Activated CD4-positive, alpha-beta T cell treated with anti-CD3 and anti-CD28 coated beads, Interleukin-2, amount 50 U/mL, for 4 hours (primary cell): ENCODE measurements around the gene KIAA0319L.
"Not testable (repeated sequence)": the region's sequence is repeated elsewhere in the genome, so short reads cannot be mapped to it uniquely, and the experiment has no call there.

Source experiments
- DNase-seq, 2 experiments: peaks; one replicate each; pipeline ENCODE4 v3.0.0-alpha.2; 2020

The KIAA0319L gene

DNA sequence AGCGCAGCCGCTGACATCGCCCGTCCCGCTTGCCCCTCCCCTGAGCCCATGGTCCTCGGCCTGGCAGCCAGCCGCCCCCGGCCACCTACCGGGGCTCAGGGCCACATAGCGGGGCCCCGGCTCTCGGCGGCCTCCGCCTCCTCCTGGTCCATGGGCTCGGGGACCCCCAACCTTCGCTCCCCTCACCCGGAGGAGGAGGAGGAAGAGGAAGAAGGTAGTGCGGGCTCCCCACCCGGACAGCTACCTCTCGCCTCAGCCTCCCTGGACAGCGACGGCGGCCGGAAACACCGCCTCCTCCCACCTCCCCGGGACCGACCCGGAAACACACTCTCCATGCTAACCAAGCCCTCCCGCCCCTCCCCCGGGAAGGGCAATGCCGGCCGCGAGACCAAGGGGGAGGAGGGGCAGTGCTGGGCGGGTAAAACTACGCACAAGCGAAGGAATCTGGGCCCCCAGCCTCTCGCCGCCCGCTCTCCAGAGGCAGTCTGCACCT is at the start of gene KIAA0319L:
Gene KIAA0319L (minus strand): TSS at position 286 of the 493 bp plus-strand sequence. CDS start 2,912 bp downstream, outside the sequence.
- no peak for DNase-seq

DNA sequence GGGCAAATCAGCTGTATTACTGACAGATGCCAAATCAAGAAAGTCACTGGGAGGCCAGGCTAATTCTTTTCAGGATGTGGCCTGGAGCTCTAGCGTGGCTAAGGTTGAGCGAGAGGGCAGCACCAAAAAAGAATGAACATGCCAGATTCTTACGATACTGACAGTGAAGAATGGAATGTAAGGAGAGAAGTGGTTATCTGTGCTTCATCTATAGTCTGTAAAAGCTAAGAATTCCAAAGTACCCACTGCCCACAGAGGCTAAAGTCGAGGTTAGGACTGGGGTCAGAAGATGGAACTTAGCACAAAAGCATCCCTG is 48.6 kb upstream of the KIAA0319L start:
- no peak for DNase-seq

DNA sequence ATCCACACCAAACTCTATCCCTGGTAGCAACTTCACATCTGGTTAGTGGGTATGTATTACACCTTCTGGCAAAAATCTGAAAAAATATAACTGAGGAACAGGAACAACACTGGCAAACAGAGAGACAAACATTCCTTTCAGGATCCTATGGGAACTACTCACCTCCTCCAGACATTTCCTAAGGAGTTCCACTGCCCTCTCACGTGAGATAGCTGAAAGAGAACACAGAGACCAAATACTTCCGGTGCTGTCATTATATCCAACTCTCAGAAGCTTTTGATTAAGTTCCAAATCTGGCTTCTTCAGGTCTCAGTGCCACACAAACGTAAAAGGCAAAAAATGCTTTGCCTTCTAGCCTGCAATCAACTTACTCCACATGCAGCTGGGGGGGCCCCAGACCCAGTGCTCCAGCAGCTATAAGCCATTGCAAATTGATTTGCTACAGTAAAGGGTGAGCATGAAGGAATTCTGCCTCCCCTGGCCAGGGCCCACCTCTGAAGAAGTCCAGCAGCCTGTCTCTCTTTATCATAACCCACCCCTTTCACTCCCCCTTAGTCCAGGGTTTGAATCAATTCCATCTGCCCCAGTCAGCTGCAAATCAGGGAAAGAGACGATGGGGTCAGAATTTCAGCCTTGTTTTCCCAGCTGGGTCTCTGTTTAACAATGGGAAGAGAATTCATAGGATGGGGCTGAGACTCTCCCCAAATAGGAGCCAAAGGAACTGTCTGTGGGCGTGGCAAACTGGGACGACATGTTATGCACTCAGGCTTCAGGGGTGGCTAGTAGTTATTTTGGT is 48.1 kb upstream of the KIAA0319L start:
- DNase-seq, result no peak

DNA sequence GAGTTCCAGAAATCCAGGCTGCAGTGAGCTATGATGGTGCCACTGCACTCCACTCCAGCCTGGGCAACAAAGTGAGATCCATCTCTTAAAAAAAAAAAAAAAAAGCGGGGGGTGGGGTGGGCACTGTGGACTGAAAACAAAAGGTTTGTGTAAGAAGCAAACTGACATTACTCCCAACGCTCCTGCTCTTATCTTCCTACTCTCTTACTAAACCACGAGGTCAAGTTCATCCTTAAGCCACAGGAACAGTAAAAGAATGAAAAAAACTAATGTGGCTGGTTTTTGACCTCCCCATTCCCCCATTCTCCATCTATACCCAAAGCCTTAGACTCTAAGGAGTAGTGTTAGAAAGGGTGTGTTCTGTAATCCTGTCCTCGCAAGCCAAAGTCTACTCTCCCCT is 46.7 kb upstream of the KIAA0319L start:
- DNase-seq, result no peak

DNA sequence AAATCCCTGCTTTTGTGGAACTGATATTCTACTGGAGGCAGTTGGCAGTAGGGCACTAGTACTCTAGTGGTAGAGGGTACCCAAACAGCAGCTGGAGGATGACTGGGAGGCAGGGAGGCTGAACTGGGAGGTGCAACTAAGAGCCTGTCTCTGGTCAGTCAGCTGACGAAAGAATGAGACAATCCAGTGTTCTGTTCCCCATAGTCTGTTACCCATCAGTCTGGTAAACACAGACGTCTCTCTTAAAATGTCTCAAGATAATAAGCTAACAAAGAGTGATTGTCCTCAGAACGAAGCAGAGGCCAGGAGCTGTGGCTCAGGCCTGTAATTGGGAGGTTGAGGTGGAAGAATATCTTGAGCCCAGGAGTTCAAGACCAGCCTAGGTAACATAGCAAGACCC is 46.3 kb upstream of the KIAA0319L start:
- no peak for DNase-seq

DNA sequence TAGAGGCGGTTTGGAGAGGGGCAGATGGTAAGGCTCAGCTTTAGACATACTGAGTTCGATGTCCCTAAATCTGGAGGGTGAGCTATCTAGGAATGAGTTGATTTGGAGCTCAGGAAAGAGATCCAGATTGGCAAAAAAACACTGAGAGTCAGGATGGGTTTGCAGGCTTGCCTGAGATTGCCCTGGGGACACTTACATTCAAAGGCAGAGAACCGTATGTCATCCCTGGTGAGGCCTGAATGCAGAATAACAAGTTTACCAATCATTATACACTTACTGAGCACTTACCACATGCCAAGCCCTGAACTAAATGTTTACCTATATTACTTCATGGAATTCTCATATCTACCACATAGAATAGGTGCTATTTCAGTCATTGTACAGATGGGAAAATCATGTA is 43.4 kb upstream of the KIAA0319L start:
- no peak for DNase-seq

DNA sequence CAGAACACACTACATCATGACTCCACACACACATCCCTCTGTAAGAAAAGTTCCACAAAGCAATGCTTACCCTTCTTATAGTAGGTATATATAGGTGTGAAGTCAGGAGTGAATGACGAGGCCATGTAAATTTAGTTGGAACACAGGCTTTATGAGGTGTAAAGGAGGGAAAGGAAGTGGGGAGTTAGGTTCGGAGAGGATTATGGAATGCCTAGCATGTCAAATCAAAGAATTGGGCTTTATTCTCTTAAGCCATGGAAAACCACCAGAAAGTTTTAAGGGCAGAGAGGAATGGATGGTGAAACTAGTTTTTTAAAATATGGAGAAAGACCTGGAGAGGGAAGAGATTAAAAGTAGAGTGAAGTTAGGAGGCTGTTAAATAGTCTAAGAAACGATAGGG is 42.2 kb upstream of the KIAA0319L start:
- DNase-seq, result no peak

DNA sequence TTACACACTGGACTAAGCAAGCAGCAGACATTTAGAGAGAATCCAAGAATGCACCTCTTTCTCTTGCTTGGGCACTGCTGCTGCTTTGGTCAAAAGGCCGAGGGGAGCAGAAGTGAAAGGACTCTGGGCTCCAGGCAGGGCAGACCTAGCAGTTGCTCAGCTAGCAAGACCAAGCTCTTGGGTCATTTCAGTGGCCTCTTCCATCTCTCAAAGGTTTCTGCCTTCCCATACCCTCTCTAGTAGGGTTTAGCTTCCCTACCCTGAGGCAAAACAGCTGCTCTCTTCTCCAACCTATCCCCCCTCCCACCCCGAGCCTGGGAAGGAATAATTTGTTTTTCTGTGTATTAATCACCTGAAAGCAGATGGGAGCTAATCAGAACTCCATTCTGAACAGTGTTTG is 41.7 kb upstream of the KIAA0319L start:
- no peak for DNase-seq

DNA sequence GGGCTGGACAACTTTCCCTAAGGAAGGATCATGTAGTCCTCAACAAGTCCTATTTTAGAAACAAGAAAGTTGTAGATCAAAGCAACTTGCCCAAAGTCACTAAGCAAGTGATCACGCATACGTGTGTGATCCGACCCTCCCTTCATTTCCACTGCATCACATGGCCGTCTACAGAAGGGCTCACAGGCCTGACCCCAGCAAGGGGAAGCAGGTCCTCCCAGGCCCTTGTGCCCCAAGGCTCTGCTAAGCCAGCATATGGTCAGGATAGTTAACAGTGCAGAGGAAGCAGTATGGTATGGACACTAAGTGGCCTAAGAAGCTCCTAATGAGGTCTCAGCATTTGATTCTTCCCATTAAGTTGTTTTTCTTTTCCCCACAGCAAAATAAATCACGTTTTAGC is 40.7 kb upstream of the KIAA0319L start:
- DNase-seq, result no peak

DNA sequence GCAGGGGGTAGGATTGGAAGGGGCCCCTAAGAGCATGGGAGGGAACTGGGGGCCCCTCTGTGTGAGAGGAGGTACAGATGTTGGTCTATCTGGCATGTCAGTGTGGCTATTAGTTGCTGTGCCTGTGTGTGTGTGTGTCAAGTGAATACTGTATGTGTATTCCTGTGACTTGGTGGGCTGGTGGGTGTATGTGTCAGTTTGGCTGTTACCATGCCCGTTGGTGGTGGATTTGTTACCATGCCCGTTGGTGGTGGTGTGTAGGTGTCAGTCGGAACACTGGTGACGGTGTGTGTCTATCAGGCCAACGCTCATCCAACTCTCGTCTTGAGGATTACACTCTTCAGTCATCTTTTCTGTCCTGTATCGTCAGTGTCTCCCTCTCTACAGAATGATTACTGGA is 38.5 kb upstream of the KIAA0319L start:
- DNase-seq, result no peak

DNA sequence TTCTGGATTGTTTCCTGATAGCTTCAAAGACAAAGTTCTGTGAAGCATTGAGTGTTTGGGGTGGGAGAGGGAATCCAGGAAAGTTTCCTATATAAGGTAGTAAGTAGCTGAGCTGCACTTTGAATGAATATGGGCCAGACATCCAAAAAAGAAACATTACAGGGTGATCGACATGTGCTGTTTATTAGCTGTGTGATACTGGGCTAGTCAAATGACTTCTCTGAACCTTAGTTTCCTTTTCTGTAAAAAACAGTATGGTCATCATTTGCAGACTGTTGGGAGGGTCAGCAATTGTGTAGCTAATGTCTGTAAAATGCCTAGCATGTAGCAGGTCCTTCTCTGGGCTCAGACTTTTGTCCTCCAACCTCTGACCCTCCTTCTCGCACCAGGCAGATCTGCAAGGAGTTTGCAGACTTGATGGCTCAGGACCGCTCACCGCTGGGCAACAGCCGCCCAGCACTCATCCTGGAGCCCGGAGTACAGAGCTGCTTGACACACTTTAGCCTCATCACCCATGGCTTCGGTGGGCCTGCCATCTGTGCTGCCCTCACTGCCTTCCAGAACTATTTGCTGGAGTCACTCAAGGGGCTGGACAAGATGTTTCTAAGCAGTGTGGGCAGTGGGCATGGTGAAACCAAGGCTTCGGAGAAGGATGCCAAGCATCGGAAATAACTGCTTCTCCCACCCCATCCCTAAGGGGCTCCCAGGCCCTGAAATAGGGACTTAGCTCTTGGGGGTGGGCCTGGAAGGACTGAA is 37.0 kb upstream of the KIAA0319L start:
- no peak for DNase-seq

DNA sequence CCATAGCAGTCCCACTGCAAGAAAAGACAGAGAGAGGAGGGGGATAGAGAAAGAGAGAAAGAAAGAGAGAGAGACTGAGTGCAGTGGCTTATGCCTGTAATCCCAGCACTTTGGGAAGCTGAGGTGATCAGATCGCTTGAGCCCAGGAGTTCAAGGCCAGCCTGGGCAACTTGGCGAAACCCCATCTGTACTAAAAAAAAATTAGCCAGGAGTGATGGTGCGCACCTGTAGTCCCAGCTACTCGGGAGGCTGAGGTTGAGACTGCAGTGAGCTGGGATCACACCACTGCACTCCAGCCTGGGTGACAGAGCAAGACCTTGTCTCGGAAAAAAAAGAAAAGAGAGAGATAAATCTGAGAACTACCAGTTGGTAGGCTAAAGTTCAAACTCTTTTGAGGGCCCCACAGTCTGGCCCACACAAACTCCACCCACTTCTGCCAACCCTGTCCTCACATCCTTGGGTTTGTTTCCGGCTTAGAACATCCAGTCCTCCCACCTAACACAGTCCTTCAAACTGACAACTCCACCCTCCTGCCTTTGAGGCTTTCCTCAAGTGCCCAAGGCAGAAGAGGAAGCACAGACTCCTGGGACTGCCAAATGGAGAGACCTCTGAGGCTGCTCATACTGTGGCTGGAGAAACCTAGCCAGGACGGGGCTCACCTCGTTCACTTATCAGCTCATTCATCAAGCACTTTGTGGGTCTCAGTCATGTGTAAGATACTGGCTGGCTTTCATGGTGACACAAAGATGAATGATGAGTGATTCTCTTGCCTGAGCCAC is 36.0 kb upstream of the KIAA0319L start:
- no peak for DNase-seq

DNA sequence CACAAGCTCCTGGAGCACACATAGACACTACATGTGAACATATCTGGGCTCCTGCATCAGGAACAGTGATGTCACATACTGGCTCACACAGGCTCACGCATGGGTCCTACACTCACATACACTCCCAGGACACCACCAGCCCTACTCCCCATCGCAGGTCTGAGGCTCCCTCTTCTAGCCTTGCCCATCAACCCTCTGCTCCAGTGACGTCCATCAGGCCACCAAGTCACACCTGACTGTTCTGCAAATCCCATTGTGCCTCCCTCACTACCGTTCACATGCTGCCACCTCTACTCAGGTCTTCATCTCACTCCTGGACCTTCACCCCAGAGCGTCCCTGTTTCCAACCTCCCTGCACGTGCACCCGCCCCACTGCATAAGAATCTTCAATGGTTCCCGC is 34.0 kb upstream of the KIAA0319L start:
- no peak for DNase-seq

DNA sequence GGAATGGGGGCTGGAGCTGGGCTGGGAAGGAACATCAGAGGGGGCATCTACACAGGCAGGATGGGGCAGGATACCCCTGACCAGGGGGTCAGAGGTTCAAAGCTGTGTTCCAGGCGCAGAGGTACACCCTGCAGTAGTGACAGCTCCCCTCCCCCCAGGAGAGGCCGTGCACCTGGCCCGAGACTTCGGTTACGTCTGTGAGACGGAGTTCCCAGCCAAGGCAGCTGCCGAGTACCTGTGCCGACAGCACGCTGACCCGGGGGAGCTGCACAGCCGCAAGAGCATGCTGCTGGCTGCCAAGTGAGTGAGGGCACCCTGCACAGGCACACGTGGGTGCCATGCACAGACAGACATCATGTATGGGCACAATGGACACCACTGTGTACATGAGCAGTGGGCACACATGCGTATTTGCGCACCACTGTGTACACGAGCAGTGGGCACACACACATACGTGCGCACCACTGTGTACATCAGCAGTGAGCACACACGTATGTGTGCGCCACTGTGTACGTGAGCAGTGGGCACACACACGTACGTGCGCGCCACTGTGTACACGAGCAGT is 33.4 kb upstream of the KIAA0319L start:
- DNase-seq, result no peak

DNA sequence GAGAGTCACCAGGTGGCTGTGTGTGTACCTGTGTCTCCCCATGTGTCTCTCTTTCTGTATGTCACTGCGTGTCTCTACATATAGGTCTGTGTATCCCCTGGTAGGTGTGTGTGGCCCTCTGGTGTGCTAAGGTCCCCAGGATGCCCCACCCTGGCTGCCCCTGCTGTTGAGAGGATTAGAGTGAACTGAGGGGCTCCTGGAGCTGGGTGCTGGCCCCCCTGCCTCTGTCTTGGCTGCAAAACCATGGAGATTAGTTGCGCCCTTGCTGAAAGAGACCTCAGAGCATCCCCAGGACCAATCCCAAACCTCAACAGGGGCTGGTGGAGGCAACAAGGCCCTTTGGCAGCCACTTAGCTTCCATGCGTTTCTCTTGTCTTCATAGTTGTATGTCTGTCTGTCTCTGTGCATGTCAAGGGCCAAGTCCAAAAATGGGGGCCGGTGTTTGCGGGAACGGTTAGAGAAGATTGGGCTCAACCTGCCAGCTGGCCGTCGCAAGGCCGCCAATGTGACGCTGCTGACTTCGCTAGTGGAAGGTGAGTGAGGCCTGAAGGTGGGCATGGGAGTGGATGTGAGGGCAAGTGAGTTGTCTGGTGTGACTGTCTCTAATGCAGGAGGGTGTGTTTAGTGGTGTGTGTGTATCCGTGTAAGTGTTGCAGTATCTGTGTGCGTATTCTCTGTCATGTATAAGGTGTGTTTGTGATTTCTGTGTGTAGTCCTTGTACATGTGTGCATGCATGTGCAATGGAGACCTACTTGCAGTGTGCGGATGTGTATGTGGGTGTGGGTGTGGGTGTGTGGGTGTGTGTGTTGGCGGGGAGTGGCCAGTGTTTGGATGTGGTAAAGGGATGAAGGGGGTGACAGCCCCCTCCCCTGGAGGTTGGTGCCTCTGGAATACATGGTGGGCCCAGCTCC is 32.6 kb upstream of the KIAA0319L start:
- no peak for DNase-seq

DNA sequence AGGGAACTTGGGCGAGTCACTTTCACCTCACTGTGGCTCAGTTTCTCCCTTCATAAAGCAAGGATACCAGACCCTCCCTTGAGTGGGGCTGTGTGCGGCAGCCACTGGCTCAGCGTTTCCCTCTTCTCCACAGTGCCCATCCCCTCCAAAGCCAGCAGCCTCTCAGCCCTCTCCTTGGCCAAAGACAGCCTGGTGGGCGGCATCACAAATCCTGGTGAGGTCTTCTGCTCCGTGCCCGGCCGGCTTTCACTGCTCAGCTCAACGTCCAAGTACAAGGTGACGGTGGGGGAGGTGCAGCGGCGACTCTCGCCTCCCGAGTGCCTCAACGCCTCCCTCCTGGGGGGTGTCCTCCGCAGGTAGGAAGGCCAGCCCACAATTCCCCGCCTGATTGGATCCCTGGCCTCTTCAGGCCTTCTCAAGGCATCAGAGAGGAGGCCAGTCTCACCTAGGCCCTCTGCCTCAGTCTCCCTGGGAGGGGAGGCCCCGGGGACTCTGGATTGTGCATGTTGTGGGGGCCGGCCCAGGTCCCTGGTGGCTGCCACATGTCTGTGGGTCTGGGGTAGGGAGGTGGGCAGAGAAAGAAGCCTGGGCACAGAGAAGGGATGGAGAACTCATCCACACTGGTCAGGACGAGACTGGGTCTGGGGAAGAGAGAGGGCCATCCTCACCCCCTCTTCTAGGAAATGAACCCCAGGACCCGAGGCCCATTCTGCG is 31.2 kb upstream of the KIAA0319L start:
- no peak for DNase-seq

DNA sequence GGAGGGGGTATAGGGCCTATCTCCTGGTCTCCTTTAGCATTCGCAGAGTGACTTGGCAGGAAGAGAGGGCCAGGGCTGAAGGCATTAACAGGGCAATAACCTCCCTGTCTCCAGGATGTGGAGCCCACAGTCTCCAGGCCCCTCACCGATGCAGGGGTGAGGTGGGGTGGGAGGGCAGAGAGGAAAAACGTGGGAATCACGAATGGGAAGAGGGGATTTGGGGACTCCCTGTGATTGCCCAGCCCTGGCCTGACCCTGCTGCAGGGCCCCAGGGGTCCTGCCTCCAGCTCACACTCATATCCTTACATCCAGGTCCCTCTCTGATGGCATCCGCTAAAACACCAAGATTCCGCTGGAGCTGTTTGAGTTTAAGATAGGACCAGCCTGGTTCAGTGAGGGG is 30.5 kb upstream of the KIAA0319L start:
- no peak for DNase-seq

DNA sequence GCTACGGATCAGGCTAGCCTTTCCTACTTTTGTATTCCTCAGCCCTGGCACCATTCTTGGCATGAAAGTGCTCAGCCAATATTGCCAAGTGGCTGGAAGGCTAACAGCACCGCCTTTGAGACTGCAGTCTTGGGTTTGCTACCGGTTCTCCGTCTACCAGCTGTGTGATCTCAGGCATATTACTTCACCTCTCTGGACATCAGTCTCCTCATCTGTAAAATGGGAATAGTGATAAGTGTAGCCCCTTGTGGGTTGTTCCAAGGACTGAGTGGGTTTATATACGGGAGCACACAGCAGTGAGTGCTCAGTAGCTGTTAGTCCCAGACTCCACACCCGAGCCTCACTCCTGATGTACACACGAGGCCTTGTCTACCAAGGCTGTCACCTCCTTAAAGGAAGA is 29.6 kb upstream of the KIAA0319L start:
- no peak for DNase-seq

DNA sequence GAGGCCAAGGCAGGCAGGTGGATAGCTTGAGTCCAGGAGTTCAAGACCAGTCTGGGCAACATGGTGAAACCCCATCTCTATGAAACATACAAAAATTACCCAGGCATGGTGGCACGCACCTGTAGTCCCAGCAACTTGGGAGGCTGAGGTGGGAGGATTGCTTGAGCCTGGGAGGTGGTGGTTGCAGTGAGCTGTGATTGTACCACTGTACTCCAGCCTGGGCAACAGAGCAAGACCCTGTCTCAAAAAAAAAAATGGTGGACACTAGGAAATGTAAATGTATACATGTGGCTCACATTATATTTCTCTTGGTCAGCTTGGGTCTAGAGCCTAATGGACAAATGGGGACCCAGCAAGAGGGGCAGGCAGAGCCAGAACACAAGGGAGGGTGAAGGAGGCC is 28.6 kb upstream of the KIAA0319L start:
- DNase-seq, result not testable (repeated sequence)

DNA sequence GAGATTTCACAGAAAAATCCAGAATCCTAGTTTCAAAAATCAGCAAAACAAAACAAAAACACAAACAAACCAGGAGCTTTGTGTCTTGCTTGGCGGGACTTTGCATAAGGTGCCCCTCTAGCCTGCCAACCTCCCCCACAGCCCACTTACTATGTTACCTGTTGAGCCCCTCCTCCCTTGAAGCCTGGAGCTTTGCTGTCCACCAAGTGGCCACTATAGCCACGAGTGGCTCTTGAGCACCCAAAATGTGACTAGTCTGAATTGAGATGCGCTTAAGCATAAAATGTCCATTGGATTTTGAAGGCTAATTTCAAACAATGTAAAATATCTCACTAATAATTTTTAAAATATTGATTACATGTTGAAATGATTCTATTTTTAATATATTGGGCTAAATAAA is 28.1 kb upstream of the KIAA0319L start:
- no peak for DNase-seq

DNA sequence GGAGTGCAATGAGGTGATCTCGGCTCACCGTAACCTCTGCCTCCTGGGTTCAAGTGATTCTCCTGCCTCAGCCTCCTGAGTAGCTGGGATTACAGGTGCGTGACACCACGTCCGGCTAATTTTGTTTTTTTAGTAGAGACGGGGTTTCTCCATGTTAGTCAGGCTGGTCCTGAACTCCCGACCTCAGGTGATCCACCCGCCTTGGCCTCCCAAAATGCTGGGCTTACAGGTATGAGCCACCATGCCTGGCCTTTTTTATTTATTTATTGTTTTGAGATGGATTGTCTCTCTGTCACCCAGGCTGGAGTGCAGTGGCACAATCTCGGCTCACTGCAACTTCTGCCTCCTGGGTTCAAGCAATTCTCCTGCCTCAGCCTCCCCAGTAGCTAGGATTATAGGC is 24.4 kb upstream of the KIAA0319L start:
- not testable (repeated sequence) for DNase-seq
